B cell (primary cell): Measurements from ENCODE around the gene TIE1. TPM values are rescaled to one million over a fixed set of nuclear protein-coding genes. Genes with fewer than 3 reads are reported as not detected.
A peak's percentile ranks its signal among the peaks of the same experiment; 100 is the strongest.
"Not testable (repeated sequence)": the region's sequence is repeated elsewhere in the genome, so short reads cannot be mapped to it uniquely, and the experiment has no call there.

ENCODE experiments used
- ATAC-seq: fragments of 200-7000 bp; cut with Tn5 transposase; one replicate; pipeline ENCODE4 v1.10.0; 2021; ENCODE audit warnings: low read depth, mild to moderate bottlenecking, moderate number of reproducible peaks, moderate library complexity
- CTCF ChIA-PET: fragments of 350-600 bp; sonication (Branson Sonifier 250); formaldehyde crosslinking; loops from one replicate; lab custom pipeline; 2021; ENCODE audit warnings: antibody characterized with exemption, inconsistent platforms; lab: Charles Lee
- POLR2A ChIA-PET: fragments of 350-600 bp; sonication (Branson Sonifier 250); formaldehyde crosslinking; loops from one replicate; lab custom pipeline; 2021; ENCODE audit warnings: antibody characterized with exemption; lab: Charles Lee
- DNase-seq: peaks from one replicate; pipeline ENCODE4 v3.0.0; 2013
- H2AFZ ChIP-seq: 2 replicates; pipeline ENCODE4 v1.6.1; 2012; ENCODE audit warnings: mild to moderate bottlenecking, low read depth, low read length; ENCODE audit not compliant: insufficient read depth, poor library complexity, severe bottlenecking
- H3K27ac ChIP-seq, 2 donors: 1 replicate in 1 of 2; 2 replicates in 1 of 2; pipeline ENCODE4 v1.5.1; 2012 to 2013; ENCODE audit warnings: low read length in 2 of 2, mild to moderate bottlenecking in 2 of 2, moderate library complexity in 1 of 2
- H3K27me3 ChIP-seq, 4 experiments: fragments of 200-600 bp in 1 of 4; sonication (generic) in 1 of 4; replicated peaks in 1 of 4; 1 replicate in 2 of 4; 2 replicates in 2 of 4; pipeline versions ENCODE4 v1.6.1 to v1.7.0; 2013 to 2016; ENCODE audit warnings: low read length in 3 of 4, mild to moderate bottlenecking in 2 of 4, mixed read lengths in 1 of 4, moderate library complexity in 1 of 4; ENCODE audit not compliant: insufficient read depth in 4 of 4, control insufficient read depth in 3 of 4; ENCODE audit errors: control extremely low read depth in 1 of 4
- H3K36me3 ChIP-seq, 2 experiments: replicated peaks in 1 of 2; 1 replicate in 1 of 2; 2 replicates in 1 of 2; pipeline versions ENCODE4 v1.6.1 to v1.7.1; 2013; ENCODE audit warnings: low read length in 1 of 2; ENCODE audit not compliant: insufficient read depth in 2 of 2, control insufficient read depth in 1 of 2; ENCODE audit errors: control extremely low read depth in 1 of 2, extremely low read depth in 1 of 2
- H3K4me1 ChIP-seq, 2 donors: fragments of 200-600 bp in 1 of 2; sonication (generic) in 1 of 2; 1 replicate in 1 of 2; 2 replicates in 1 of 2; pipeline versions ENCODE4 v1.5.1 to v1.6.1; 2013 to 2017; ENCODE audit warnings: low read length in 2 of 2; ENCODE audit not compliant: control insufficient read depth in 2 of 2, insufficient read depth in 2 of 2
- H3K4me2 ChIP-seq: replicated peaks from 2 replicates; pipeline ENCODE3; 2012; ENCODE audit warnings: mild to moderate bottlenecking, low read depth, low read length; ENCODE audit not compliant: poor library complexity, severe bottlenecking
- H3K4me3 ChIP-seq, 5 experiments: fragments of 200-600 bp in 1 of 5; sonication (generic) in 1 of 5; 1 replicate in 3 of 5; 2 replicates in 2 of 5; pipeline versions ENCODE4 v1.5.1 to v1.7.0; 2011 to 2016; ENCODE audit warnings: low read length in 4 of 5, mild to moderate bottlenecking in 4 of 5, low read depth in 2 of 5, control low read depth in 1 of 5, moderate library complexity in 1 of 5; ENCODE audit not compliant: insufficient read depth in 1 of 5; ENCODE audit errors: control extremely low read depth in 1 of 5, extremely low read depth in 1 of 5
- H3K79me2 ChIP-seq: fragments of 200-600 bp; sonication (generic); one replicate; pipeline ENCODE4 v1.6.0; 2016; ENCODE audit warnings: low read length; ENCODE audit not compliant: control insufficient read depth, insufficient read depth
- H3K9ac ChIP-seq: fragments of 200-600 bp; sonication (generic); 2 replicates; pipeline ENCODE4 v1.6.1; 2017; ENCODE audit warnings: mild to moderate bottlenecking, low read length, moderate library complexity
- H3K9me3 ChIP-seq, 3 donors: one replicate each; pipeline versions ENCODE4 v1.6.1 to v1.7.1; 2013; ENCODE audit warnings: low read length in 2 of 3; ENCODE audit not compliant: control insufficient read depth in 2 of 3, insufficient read depth in 1 of 3; ENCODE audit errors: control extremely low read depth in 1 of 3
- H4K20me1 ChIP-seq: 2 replicates; pipeline ENCODE4 v1.6.0; 2012; ENCODE audit warnings: mild to moderate bottlenecking, low read length; ENCODE audit not compliant: insufficient read depth, control insufficient read depth, poor library complexity, severe bottlenecking
- H3K27ac Mint-ChIP-seq: one replicate; pipeline ENCODE4 v1.8.0; 2021; ENCODE audit warnings: mixed read lengths
- H3K27me3 Mint-ChIP-seq: one replicate; pipeline ENCODE4 v1.8.0; 2021; ENCODE audit warnings: mixed read lengths
- H3K4me1 Mint-ChIP-seq: one replicate; pipeline ENCODE4 v1.8.0; 2021; ENCODE audit warnings: mixed read lengths
- H3K4me3 Mint-ChIP-seq: one replicate; pipeline ENCODE4 v1.8.0; 2021; ENCODE audit warnings: mixed read lengths
- H3K9me3 Mint-ChIP-seq: one replicate; pipeline ENCODE4 v1.8.0; 2022; ENCODE audit warnings: mixed read lengths; ENCODE audit not compliant: insufficient read depth
- EZH2 ChIP-seq: IDR thresholded peaks from 2 replicates; pipeline ENCODE4 v1.6.1; 2012; ENCODE audit warnings: borderline replicate concordance, low read depth, mild to moderate bottlenecking, moderate library complexity, low read length; ENCODE audit not compliant: insufficient read depth, poor library complexity, severe bottlenecking
- WGBS: methylation state at CpG from one replicate; pipeline ENCODE4 v1.1.5; 2013; ENCODE audit warnings: missing lambda C conversion rate; ENCODE audit not compliant: insufficient coverage; 5-methylcytosine and 5-hydroxymethylcytosine counted together
- intact Hi-C: fragments of 100-400 bp; cut with micrococcal nuclease; formaldehyde crosslinking; loops from one replicate; pipeline ENCODE4 v1.10.0; 2022
- polyA plus RNA-seq: library from polyadenylated mRNA; depleted of rRNA; stranded (reverse); fragments of >200 nt; gene quantifications from 2 replicates; pipeline ENCODE4 v1.2.3, GENCODE V29; 2012
- total RNA-seq, 2 donors: library from RNA; stranded (reverse); fragments of 120-200 nt in 1 of 2; gene quantifications; 1 replicate in 1 of 2; 2 replicates in 1 of 2; pipeline versions ENCODE4 v1.2.3 to v1.2.4, GENCODE V29; 2013 to 2022
- TF ChIP-seq, protein P1 (sequence below): fragments of 200-600 bp; IDR thresholded peaks from one replicate; pipeline ENCODE4 v1.8.0; 2022; ENCODE audit warnings: antibody characterized with exemption, mild to moderate bottlenecking

Gene TIE1
- total and polyA plus RNA-seq, 2 donors (not counting 1 experiment from before 2014, with no cell fraction given), result 0.10 TPM; not detected in 1

DNA sequence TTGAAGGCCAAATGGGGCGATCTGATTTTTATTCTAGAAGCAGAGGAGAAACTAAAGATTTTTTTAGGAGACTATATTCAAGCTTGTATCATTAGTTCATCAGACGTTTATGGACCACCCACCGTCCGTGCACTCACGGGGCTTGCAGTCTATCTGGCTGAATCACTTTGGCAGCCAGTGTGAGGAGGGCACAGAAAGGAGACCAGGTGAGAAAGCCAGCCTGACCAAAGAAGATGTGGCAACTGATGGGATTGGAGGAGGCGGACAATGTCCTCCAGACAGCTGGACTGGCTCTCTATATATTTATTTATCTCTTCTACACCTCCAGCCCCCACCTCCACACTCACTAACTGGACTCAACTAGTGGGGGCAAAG is 67.9 kb downstream of the TIE1 start:
- TF ChIP-seq, protein P1, sequence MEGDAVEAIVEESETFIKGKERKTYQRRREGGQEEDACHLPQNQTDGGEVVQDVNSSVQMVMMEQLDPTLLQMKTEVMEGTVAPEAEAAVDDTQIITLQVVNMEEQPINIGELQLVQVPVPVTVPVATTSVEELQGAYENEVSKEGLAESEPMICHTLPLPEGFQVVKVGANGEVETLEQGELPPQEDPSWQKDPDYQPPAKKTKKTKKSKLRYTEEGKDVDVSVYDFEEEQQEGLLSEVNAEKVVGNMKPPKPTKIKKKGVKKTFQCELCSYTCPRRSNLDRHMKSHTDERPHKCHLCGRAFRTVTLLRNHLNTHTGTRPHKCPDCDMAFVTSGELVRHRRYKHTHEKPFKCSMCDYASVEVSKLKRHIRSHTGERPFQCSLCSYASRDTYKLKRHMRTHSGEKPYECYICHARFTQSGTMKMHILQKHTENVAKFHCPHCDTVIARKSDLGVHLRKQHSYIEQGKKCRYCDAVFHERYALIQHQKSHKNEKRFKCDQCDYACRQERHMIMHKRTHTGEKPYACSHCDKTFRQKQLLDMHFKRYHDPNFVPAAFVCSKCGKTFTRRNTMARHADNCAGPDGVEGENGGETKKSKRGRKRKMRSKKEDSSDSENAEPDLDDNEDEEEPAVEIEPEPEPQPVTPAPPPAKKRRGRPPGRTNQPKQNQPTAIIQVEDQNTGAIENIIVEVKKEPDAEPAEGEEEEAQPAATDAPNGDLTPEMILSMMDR, result no peak
- no peak for TF ChIP-seq EZH2
- Mint-ChIP-seq H3K9me3 (no peaks in the 10 kb centered on the region), H3K27ac (peak overlapping the region; percentile 97), H3K27me3 (no peaks in the 10 kb centered on the region), H3K4me1 (peaks cover 45% of the 10 kb centered on the region), H3K4me3 (peak overlapping the region; percentile 96)
- Histone ChIP-seq H3K4me1 (peaks cover 18 to 26% of the 10 kb centered on the region in 2 donors), H3K9ac (peak overlapping the region; percentile 86), H4K20me1 (peaks cover 32% of the 10 kb centered on the region), H2AFZ (peak overlapping the region; percentile 87), H3K36me3 (peaks cover 0 to 22% of the 10 kb centered on the region in 2 experiments), H3K4me2 (peak overlapping the region; percentile 100), H3K27me3 (no peaks in the 10 kb centered on the region), H3K27ac (peak overlapping the region; percentile 58 to 82), H3K4me3 (peak overlapping the region; percentile 56 to 87 (median 78)), H3K79me2 (peaks cover 52% of the 10 kb centered on the region), H3K9me3 (no peaks in the 10 kb centered on the region)
- DNase-seq (no peak), ATAC-seq (no peak)
- no CpG with 5 or more reads among the region's 6 CpGs for WGBS
- CTCF ChIA-PET, result interaction anchor here (0.7 to 2.5 kb wide), 11 partner anchors 11 to 145 kb away, joined by 3 to 14 read pairs (median 4); partner anchors contain the start of genes MED8 and SZT2
- intact Hi-C loops, result loop anchor here (1.0 to 10.0 kb wide), 11 partner anchors 10 to 664 kb away; partner anchors contain the start of genes C1orf50, CDC20, KDM4A and MED8
- POLR2A ChIA-PET, result interaction anchor here (0.8 to 2.5 kb wide), 9 partner anchors 10 to 601 kb away, joined by 3 to 34 read pairs (median 4); partner anchors contain the start of genes C1orf50, CDC20, HYI and KDM4A

DNA sequence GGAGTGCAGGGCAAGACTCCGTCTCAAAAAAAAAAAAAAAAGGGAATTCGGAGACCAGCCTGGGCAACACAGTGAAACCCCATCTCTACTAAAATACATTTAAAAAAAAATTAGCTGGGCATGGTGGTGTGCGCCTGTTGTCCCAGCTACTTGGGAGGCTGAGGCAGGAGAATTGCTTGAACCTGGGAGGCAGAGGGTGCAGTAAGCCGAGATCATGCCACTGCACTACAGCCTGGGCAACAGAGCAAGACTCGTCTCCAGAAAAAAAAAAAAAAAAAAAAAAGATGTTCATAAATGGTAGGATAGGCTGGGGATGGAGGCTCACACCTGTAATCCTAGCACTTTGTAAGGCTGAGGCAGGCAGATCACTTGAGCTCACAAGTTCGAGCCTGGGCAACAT is 69.0 kb downstream of the TIE1 start:
- ChIA-PET POLR2A (interaction anchor here (0.6 to 1.1 kb wide), 2 partner anchors 11 to 42 kb away, joined by 3 read pairs; partner anchors contain the start of gene CDC20), CTCF (interaction anchor here (0.7 to 2.5 kb wide), 3 partner anchors 124 to 601 kb away, joined by 3 to 14 read pairs (median 3); no protein-coding TSS in a partner anchor)
- Histone ChIP-seq H4K20me1 (peaks cover 28% of the 10 kb centered on the region), H3K79me2 (peaks cover 49% of the 10 kb centered on the region), H3K4me1 (peaks cover 18 to 26% of the 10 kb centered on the region in 2 donors), H3K36me3 (peaks cover 0 to 10% of the 10 kb centered on the region in 2 experiments)
- H3K27me3 Mint-ChIP-seq, H3K4me3 ChIP-seq, H2AFZ ChIP-seq, ATAC-seq, H3K9me3 Mint-ChIP-seq, DNase-seq, H3K9ac ChIP-seq, H3K9me3 ChIP-seq, H3K27ac ChIP-seq, H3K27me3 ChIP-seq, H3K4me2 ChIP-seq: not testable (repeated sequence)
- Mint-ChIP-seq H3K4me3 (peak overlapping the region; percentile 14), H3K27ac (peak overlapping the region; percentile 22), H3K4me1 (peaks cover 45% of the 10 kb centered on the region)
- intact Hi-C loops, result loop anchor here (2.0 to 10.0 kb wide), 5 partner anchors 45 to 663 kb away; partner anchors contain the start of genes C1orf50, KDM4A, P3H1 and SLC2A1
- WGBS, result 100% methylated on average over 1 of the region's 6 CpGs
